Fibroblast of skin of left biceps (primary cell): ENCODE data around the gene CHD3.
A peak's percentile ranks its signal among the peaks of the same experiment; 100 is the strongest.

Source experiments
- DNase-seq, 2 experiments: peaks; one replicate each; pipeline ENCODE4 v3.0.0-alpha.2; 2013; ENCODE audit warnings: low read depth in 2 of 2

Gene CHD3

GRCh38 chr17:7864995-7865650 is 23.5 kb upstream of the CHD3 start:
- DNase-seq: no peak

GRCh38 chr17:7867881-7868329 is 20.7 kb upstream of the CHD3 start:
- no peak for DNase-seq

- no peak for DNase-seq
Measured at GRCh38 chr17:7873051-7873450, 15.5 kb upstream of the CHD3 start.

GRCh38 chr17:7875804-7876370 is 12.7 kb upstream of the CHD3 start:
- no peak for DNase-seq

GRCh38 chr17:7878234-7878633 is 10.4 kb upstream of the CHD3 start:
- no peak for DNase-seq

- DNase-seq: no peak
Measured at GRCh38 chr17:7880076-7880868, 8.3 kb upstream of the CHD3 start.

- DNase-seq: no peak
Measured at GRCh38 chr17:7881276-7882054, 7.1 kb upstream of the CHD3 start.

- DNase-seq: no peak
Measured at GRCh38 chr17:7882068-7882467, 6.5 kb upstream of the CHD3 start.

- no peak for DNase-seq
Measured at GRCh38 chr17:7882629-7883028, 6.0 kb upstream of the CHD3 start.

- no peak for DNase-seq
Measured at GRCh38 chr17:7883781-7884386, 4.7 kb upstream of the CHD3 start.

GRCh38 chr17:7884581-7885366 is 3.8 kb upstream of the CHD3 start:
- DNase-seq: no peak

- no peak for DNase-seq
Measured at GRCh38 chr17:7885367-7886226, 3.0 kb upstream of the CHD3 start.

- DNase-seq: no peak
Measured at GRCh38 chr17:7886227-7887037, 2.2 kb upstream of the CHD3 start.

GRCh38 chr17:7887038-7887481 is 1.5 kb upstream of the CHD3 start:
- DNase-seq: no peak

- DNase-seq: peak; percentile 99
Measured at GRCh38 chr17:7887482-7888183, 956 bp upstream of the CHD3 start.

- DNase-seq: peak in 1 of 2 experiments; percentile 55
Measured at GRCh38 chr17:7889166-7889955, 772 bp downstream of the CHD3 start.

- DNase-seq: no peak
Measured at GRCh38 chr17:7893187-7893880, 4.7 kb downstream of the CHD3 start.
